ENCODE measurements around the gene LRP6.

Gene LRP6

DNA sequence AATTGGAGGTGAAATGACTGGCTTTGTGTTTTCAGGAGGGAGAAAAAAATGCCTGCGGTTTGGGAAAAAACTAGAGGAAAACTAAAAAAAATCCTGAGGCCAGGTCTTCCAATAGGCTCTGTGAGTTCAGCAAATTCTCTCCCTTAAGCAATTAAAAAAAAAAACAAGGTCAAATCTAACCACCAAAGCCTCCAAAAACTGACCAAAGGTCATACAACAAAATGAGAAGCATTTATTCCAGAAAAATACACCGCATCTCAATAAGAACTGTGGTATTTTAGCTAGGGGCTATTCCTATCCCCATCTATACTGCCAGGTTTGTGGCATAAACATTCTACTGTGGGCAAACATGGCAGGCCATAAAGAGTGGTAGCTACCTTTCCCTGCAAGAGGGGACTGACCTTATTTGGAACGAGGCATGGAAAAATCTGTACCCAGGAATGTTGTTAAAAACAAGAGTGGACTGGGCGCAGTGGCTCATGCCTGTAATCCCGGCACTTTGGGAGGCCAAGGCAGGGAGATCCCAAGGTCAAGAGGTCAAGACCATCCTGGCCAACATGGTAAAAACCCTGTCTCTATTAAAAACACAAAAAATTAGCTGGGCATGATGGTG lies 60.0 kb downstream of the LRP6 start:
- TF ChIP-seq CTCF (IDR thresholded peaks at IDR 0.05; ENCODE audit: extremely low read depth, missing control alignments) = no peak
- no peak for DNase-seq (ENCODE audit: low spot score)

DNA sequence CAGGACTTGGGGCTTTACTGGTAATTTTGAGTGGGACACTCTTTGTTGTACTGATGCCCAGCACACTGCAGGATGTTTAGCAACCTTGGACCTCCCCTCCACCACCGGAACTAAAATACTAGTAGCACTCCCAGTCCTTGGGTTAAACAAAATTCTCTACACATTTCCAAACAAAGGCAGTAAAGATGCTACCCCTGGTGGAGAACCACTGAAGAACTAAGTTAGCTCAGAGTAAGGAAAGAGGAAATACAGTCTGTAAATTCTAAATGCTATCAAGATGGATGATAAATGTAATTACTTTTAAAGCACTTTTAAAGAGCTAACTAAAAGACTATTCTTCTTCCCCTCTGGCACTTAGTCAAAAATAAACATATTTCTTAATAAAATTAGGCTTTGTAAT lies 64.1 kb downstream of the LRP6 start:
- no peak for TF ChIP-seq CTCF (IDR thresholded peaks at IDR 0.05; ENCODE audit: extremely low read depth, missing control alignments)
- no peak for DNase-seq (ENCODE audit: low spot score)

DNA sequence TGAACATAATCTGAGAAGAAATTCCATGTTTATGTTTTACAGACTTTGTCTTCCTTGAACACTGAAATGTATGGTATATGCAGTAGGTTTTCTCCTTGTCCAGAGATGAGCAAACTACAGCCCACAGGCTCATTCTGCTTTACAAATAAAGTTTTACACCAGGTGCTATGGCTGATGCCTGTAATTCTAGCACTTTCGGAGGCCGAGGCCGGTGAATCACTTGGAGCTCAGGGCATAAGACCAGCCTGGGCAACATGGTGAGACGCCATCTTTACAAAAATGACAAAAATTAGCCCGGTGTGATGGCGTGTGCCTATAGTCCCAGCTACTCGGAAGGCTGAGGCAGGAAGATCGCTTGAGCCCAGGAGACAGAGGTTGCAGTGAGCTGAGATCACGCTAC lies 64.7 kb downstream of the LRP6 start:
- no peak for DNase-seq (ENCODE audit: low spot score)
- no peak for TF ChIP-seq CTCF (IDR thresholded peaks at IDR 0.05; ENCODE audit: extremely low read depth, missing control alignments)

- no peak for TF ChIP-seq CTCF (IDR thresholded peaks at IDR 0.05; ENCODE audit: extremely low read depth, missing control alignments)
- peak; percentile 11 for DNase-seq (ENCODE audit: low spot score)
These were observed 65.5 kb downstream of the LRP6 start for GRCh38 chr12:12201274-12201758.

GRCh38 chr12:12200363-12200762 lies 66.5 kb downstream of the LRP6 start:
- no peak for DNase-seq (ENCODE audit: low spot score)
- TF ChIP-seq CTCF (IDR thresholded peaks at IDR 0.05; ENCODE audit: extremely low read depth, missing control alignments) = no peak

DNA sequence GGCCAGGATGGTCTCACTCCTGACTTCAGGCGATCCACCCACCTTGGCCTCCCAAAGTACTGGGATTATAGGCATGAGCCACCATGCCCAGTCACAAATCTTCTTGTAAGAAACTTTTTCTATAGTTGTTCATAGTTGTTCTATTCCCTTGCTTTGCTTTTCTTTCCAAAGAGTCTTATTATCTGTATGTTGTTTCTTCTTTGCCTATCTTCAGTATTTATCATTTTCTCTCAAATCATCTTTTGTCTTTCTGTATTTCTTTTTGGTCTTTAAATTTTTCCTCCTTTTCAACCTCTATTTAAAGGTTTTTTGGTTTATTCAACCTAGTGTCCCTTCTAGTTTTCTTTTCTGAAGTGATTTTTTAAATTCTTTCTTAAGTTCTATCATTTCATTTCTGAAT lies 68.7 kb downstream of the LRP6 start:
- TF ChIP-seq CTCF (IDR thresholded peaks at IDR 0.05; ENCODE audit: extremely low read depth, missing control alignments) = no peak
- DNase-seq (ENCODE audit: low spot score) = no peak

DNA sequence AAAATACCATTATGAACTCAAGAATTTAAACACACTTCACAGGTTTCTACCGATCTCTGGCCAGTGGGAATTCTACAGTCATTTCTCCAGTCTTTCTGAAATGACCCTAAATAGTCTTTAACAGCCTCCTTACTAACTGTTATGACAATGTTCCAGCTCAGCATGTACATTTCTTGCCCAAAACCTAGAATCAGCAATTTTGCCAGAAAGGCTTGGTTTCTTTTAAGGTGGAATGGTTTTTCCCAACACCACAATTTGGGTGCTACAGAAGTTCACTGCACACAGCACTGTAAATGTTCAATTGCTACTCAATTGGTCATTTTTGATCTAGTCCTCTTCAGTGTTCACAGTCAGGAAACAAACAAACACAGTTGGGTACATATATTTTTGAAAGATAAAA lies 69.7 kb downstream of the LRP6 start:
- no peak for DNase-seq (ENCODE audit: low spot score)
- TF ChIP-seq CTCF (IDR thresholded peaks at IDR 0.05; ENCODE audit: extremely low read depth, missing control alignments) = no peak

All from GM20000 (cell line).